ENCODE data around the gene SETDB2. TPM values are rescaled to one million over a fixed set of nuclear protein-coding genes. Genes with fewer than 3 reads are reported as not detected.

SETDB2 gene
- total RNA-seq, 4 donors from 2014 or later: 10.3 to 18.2 (median 14.5) TPM

DNA sequence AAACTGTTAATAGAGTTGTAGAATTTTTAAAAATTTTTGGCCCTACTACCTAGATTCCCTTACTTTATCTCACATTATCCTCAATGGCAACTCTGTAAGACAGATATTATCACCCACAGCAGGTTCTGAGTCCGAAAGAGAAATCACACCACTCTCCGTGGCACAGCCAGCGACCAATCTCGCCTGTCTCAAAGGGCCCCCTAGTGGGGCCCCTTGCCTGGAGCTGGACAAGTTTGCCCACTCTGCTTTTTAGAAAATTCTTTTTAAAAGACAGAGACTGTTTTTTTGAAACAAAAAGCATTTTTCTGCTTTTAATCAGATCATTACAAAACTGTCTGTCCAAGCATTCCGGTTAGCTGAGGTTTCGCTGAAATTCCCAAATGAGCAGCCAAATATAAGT, 73.4 kb downstream of the SETDB2 start:
- TF ChIP-seq, protein P1, sequence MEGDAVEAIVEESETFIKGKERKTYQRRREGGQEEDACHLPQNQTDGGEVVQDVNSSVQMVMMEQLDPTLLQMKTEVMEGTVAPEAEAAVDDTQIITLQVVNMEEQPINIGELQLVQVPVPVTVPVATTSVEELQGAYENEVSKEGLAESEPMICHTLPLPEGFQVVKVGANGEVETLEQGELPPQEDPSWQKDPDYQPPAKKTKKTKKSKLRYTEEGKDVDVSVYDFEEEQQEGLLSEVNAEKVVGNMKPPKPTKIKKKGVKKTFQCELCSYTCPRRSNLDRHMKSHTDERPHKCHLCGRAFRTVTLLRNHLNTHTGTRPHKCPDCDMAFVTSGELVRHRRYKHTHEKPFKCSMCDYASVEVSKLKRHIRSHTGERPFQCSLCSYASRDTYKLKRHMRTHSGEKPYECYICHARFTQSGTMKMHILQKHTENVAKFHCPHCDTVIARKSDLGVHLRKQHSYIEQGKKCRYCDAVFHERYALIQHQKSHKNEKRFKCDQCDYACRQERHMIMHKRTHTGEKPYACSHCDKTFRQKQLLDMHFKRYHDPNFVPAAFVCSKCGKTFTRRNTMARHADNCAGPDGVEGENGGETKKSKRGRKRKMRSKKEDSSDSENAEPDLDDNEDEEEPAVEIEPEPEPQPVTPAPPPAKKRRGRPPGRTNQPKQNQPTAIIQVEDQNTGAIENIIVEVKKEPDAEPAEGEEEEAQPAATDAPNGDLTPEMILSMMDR (IDR thresholded peaks at IDR 0.05; ENCODE audit: low read depth): no peak

DNA sequence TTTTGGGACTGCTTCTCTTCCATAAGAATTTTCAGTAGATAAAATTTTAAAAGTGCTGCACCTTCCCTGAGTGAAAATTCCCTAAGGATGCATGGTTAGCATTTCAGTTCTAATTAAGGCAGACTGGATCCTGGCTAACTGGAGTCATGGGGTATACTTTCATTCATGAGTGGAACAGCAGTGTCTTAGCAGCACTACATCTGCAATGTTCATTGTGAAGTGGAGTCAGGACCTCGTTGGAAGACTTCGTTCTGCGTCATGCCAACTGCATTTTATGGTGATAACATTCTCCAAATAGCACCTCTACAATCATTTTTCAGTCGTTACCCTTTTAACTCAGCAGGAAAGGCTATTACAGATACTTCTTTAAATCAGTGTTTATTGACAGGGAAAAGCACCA, 77.2 kb downstream of the SETDB2 start:
- TF ChIP-seq, protein P1 (IDR thresholded peaks at IDR 0.05; ENCODE audit: low read depth): no peak

DNA sequence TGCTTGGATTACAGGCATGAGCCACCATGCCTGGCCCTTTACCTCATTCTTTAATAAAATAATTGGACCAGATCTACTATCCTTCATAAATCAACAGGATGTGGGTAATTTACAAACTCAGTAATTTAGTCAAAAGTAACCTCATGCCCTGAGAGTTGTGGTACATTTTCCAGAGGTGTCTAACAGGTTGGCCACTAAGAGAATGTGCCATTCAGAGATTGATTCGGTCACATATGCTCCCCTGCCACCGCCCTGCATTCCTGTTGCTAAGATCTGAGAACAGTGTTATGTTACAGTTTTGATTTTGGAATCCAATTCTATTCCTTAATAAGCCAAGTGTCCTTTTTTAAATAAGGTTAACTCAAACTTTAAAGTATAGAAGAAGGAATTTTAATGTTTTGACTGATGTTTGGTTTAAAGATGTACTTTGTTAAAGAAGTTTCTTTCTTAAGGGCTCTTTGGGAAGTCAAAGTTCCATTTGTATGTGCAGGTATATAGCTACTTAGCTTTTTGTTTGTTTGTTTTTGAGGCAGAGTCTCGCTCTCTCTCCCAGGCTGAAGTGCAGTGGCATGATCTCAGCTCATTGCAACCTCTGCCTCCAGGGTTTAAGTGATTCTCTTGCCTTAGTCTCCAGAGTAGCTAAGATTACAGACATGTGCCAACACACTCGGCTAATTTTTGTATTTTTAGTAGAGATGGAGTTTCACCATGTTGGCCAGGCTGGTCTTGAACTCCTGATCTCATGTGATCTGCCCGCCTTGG, 80.8 kb downstream of the SETDB2 start:
- TF ChIP-seq, protein P1 (IDR thresholded peaks at IDR 0.05; ENCODE audit: low read depth): no peak

DNA sequence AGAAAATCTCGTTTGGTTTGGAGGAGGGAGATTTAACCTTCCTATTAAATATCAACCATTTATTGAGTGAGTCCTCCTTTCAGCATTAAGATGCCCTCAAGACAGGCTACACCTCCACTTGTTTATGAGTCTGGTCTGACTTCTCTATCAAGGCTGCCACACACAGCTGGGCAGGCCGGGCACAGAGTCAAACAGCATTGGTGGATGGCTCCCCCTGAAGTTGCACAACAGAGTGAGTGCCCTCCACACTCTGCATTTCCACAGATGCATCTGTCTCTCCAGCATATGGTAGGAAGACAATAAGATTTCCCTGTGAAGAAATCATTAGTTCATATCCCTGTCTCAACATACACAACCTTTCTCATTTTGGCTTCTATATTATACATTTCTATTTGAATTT, 83.0 kb downstream of the SETDB2 start:
- TF ChIP-seq, protein P1 (IDR thresholded peaks at IDR 0.05; ENCODE audit: low read depth): no peak

DNA sequence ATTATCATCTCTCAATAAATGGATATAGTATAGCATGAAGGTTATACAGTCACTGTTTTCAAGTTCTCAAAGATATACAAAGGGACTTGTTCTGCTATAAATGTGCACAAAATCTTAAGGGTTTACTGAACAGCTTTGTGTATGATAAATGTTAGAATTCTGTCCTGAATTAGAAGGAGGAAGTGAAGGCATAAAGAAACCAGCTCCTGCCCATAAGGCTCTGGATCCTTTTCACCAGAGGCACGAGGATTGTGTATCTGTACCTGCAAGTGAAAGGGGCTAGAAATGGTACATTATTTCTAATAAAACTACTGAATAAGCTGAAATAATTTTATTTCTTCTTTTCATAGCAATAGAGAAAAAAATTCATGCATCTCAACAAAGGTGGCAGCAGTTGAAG, 84.1 kb downstream of the SETDB2 start:
- TF ChIP-seq, protein P1 (IDR thresholded peaks at IDR 0.05; ENCODE audit: low read depth): no peak

DNA sequence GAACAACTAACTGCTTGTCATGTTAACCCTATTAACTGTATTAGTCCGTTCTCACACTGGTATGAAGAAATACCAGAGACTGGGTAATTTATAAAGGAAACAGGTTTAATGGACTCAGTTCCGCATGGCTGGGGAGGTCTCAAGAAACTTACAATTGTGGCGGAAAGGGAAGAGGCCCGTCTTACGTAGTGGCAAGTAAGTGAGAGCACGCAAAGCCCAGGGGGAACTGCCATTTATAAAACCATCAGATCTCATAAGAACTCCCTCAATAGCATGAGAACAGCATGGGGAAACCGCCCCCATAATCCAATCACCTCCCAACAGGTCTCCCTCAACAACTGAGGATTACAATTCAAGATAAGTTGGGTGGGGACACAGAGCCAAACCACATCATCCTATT, 86.4 kb downstream of the SETDB2 start:
- TF ChIP-seq, protein P1 (IDR thresholded peaks at IDR 0.05; ENCODE audit: low read depth): no peak

DNA sequence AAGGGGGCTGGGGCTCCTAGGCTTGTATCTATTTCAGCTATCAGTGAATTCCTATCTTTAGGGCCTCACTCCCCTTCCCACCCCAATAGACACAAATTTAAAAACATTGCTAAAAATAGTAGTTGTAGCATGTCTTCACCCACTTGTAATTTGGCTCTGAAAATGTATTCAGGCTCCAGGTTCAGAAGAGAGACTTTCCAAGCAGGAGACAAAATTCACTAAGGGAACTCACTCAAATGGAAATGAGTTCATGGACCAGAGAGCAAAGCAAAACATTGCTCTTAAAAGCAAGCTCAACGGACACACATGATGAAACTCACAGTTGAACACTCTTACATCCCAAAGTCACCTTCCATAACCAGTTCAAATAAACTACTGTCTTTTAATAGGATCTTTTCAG, 88.5 kb downstream of the SETDB2 start:
- TF ChIP-seq, protein P1 (IDR thresholded peaks at IDR 0.05; ENCODE audit: low read depth): no peak

Data from subcutaneous adipose tissue (tissue), 4 donors.